NCI-H146 treated with DMSO at 0.1 percent for 48 hours (cell line): ENCODE measurements around the gene PPL.
"Not testable (repeated sequence)": the region's sequence is repeated elsewhere in the genome, so short reads cannot be mapped to it uniquely, and the experiment has no call there.

ENCODE experiments used
- DNase-seq: peaks from one replicate; lab custom pipeline; 2025; ENCODE audit not compliant: unreplicated experiment; lab: John Stamatoyannopoulos, UW

The PPL gene

GRCh38 chr16:4960579-4960978 lies 23.6 kb upstream of the PPL start:
- no peak for DNase-seq

GRCh38 chr16:4958510-4959438 lies 21.8 kb upstream of the PPL start:
- DNase-seq = no peak

- DNase-seq = peak; percentile 99
Observed at GRCh38 chr16:4957720-4958509, 21.0 kb upstream of the PPL start, which contains the start of gene SEC14L5. TSS of gene SEC14L5 (plus strand) at chr16:4958330. CDS start at chr16:4959324, 994 bp downstream.

GRCh38 chr16:4957420-4957719 lies 20.4 kb upstream of the PPL start:
- no peak for DNase-seq

- DNase-seq = peak; percentile 22
Observed at GRCh38 chr16:4954714-4955113, 17.8 kb upstream of the PPL start.

- DNase-seq = not testable (repeated sequence)
Observed at GRCh38 chr16:4951583-4951982, 14.6 kb upstream of the PPL start.

- no peak for DNase-seq
Observed at GRCh38 chr16:4949986-4950385, 13.0 kb upstream of the PPL start.

GRCh38 chr16:4948903-4949766 lies 12.2 kb upstream of the PPL start:
- DNase-seq = no peak

- DNase-seq = peak; percentile 94
Observed at GRCh38 chr16:4947722-4948503, 11.0 kb upstream of the PPL start.

GRCh38 chr16:4946917-4947316 lies 10.0 kb upstream of the PPL start:
- no peak for DNase-seq

- no peak for DNase-seq
Observed at GRCh38 chr16:4945560-4946502, 8.9 kb upstream of the PPL start.

GRCh38 chr16:4944333-4945281 lies 7.7 kb upstream of the PPL start:
- DNase-seq = peak; percentile 92

- DNase-seq = no peak
Observed at GRCh38 chr16:4942481-4942880, 5.5 kb upstream of the PPL start.

- DNase-seq = peak; percentile 4
Observed at GRCh38 chr16:4940719-4941118, 3.8 kb upstream of the PPL start.

- DNase-seq = no peak
Observed at GRCh38 chr16:4938683-4939030, 1.7 kb upstream of the PPL start.

GRCh38 chr16:4937782-4938682 lies 1.1 kb upstream of the PPL start:
- no peak for DNase-seq
